22Rv1 (cell line): ENCODE measurements around the gene LRRC15.

Source experiments
- H3K27ac ChIP-seq: fragments of 450-650 bp; 2 replicates; pipeline ENCODE4 v1.5.1; 2017
- ZFX ChIP-seq: fragments of 450-650 bp; IDR thresholded peaks from 2 replicates; pipeline ENCODE4 v1.6.1; 2017; ENCODE audit warnings: antibody characterized with exemption, borderline replicate concordance
- TF ChIP-seq, protein P1 (sequence below): fragments of 450-650 bp; IDR thresholded peaks from 2 replicates; pipeline ENCODE4 v1.5.1; 2017; ENCODE audit warnings: mild to moderate bottlenecking

The LRRC15 gene

DNA sequence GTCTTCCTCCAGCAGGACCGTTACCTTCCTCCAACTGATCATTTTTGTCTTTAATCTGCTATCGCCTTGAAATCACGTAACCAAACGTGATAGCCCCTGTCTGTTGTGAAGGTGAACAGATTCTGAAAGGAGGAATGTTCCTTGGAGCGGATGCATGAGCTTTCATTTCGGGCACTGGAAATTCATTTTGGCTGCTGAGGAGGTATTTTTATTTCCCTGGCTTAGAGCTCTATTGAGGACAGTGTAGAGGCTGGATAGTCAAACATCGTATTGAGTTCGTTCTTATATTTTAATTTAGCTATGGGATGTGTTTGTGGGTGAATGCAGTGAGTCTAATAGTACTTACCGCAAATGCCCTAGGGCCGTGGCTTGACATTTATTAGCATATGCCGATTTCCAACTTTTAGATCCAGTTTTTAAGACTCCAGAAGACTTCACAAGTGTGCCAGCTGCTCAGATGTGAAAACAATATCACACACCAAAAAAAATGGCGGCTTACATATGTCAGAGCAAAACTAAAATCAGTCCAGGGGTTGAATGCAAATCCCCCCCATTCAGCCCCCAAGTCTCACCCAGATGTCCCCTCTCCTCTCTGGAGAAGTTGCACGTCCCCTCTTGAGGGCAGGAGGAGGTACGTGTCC, 40.5 kb downstream of the LRRC15 start:
- TF ChIP-seq ZFX: no peak
- TF ChIP-seq, protein P1, sequence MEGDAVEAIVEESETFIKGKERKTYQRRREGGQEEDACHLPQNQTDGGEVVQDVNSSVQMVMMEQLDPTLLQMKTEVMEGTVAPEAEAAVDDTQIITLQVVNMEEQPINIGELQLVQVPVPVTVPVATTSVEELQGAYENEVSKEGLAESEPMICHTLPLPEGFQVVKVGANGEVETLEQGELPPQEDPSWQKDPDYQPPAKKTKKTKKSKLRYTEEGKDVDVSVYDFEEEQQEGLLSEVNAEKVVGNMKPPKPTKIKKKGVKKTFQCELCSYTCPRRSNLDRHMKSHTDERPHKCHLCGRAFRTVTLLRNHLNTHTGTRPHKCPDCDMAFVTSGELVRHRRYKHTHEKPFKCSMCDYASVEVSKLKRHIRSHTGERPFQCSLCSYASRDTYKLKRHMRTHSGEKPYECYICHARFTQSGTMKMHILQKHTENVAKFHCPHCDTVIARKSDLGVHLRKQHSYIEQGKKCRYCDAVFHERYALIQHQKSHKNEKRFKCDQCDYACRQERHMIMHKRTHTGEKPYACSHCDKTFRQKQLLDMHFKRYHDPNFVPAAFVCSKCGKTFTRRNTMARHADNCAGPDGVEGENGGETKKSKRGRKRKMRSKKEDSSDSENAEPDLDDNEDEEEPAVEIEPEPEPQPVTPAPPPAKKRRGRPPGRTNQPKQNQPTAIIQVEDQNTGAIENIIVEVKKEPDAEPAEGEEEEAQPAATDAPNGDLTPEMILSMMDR: no peak
- H3K27ac ChIP-seq: no peak overlapping the region

- no peak for TF ChIP-seq ZFX
- TF ChIP-seq, protein P1: no peak
- no peak overlapping the region for H3K27ac ChIP-seq
Observed at GRCh38 chr3:194328053-194328657, 41.4 kb downstream of the LRRC15 start.

DNA sequence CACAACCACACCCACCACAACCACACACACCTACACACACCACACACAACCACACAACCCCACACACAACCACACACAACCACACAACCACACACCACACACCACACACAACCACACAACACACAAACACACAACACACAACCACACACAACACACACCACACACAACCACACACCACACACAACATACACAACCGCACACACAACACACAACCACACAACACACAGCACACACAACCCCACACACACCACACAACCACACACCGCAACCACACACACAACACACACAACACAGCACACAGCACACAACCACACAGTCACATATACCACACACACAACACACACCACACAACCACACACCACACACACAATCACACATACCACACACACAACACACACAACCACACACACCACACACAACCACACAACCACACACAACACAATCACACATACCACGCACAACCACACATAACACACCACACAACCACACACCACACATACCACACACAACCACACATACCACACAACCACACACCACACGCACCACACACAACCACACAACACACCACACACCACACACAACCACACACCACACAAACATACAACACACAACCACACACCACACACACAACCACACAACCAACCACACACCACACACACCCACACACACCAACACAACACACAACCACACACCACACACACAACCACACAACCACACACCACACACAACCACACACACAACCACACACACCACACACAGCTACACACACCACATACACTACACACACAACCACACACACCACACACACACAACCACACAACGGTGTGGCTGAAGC, 42.1 kb downstream of the LRRC15 start:
- TF ChIP-seq, protein P1: no peak
- TF ChIP-seq ZFX: no peak
- no peak overlapping the region for H3K27ac ChIP-seq

DNA sequence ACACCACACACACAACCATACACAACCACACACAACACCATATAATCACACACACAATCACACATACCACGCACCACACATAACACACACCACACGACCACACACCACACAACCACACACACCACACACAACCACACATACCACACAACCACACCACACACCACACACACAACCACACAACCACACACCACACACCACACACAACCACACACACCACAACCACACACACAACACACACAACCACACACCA, 42.6 kb downstream of the LRRC15 start:
- no peak overlapping the region for H3K27ac ChIP-seq
- no peak for TF ChIP-seq ZFX
- TF ChIP-seq, protein P1: no peak

GRCh38 chr3:194326192-194326967, 43.2 kb downstream of the LRRC15 start:
- TF ChIP-seq, protein P1: no peak
- no peak for TF ChIP-seq ZFX
- no peak overlapping the region for H3K27ac ChIP-seq

DNA sequence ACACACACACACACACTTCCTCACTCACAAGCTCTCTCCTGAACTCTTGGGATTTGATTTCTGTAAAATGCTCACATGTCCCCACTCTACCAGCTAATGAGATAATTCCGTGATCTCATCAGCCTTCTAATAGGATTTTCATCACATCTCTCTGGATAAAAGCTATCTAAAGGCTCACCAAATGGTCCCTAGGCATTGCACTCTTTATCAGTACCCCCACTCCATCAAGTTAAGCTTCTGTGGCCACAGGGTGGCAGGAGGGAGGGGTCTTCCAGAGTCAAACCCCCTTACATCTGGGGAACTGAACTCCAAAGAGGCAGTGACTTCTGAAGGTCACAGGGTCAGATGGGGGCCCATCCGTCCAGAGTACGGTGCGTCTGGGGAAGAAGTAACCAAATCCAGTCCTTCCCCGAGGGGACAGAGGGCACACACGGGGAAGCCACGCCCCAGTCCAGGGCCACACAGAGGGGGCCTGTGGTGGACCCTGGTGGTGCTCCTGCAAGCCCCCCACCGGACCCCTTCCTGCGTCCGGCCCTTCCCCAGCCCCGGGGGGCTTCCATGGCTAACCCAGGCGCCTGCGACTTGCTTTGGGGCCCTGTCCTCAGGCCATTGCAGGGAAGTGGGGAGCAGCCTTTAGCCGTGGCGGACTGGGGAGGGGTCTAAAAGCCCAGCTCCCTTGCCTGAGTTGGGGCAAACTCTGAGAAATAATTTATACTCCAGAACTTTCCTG, 44.0 kb downstream of the LRRC15 start:
- TF ChIP-seq, protein P1: no peak
- TF ChIP-seq ZFX: no peak
- H3K27ac ChIP-seq: no peak overlapping the region
